Endothelial cell of umbilical vein (primary cell): ENCODE results near the gene MTERF1.
A peak's percentile ranks its signal among the peaks of the same experiment; 100 is the strongest.

Source experiments
- CTCF ChIP-seq, 2 donors: IDR thresholded peaks; 1 replicate in 1 of 2; 2 replicates in 1 of 2; pipeline ENCODE4 v1.5.1; 2011; ENCODE audit warnings: low read length in 2 of 2, mild to moderate bottlenecking in 2 of 2, moderate library complexity in 2 of 2, control low read depth in 1 of 2, inconsistent platforms in 1 of 2, low read depth in 1 of 2; ENCODE audit not compliant: insufficient read depth in 1 of 2; ENCODE audit errors: extremely low read depth in 1 of 2
- EZH2 ChIP-seq: IDR thresholded peaks from 2 replicates; pipeline ENCODE4 v1.6.1; 2012; ENCODE audit warnings: borderline replicate concordance, low read depth, mild to moderate bottlenecking, moderate library complexity, low read length, inconsistent platforms; ENCODE audit not compliant: severe bottlenecking
- FOS ChIP-seq: IDR thresholded peaks from 2 replicates; pipeline ENCODE4 v1.6.1; 2011; ENCODE audit warnings: mild to moderate bottlenecking, low read length, moderate library complexity, borderline replicate concordance; ENCODE audit not compliant: insufficient read depth
- GATA2 ChIP-seq: IDR thresholded peaks from 2 replicates; pipeline ENCODE4 v1.7.0; 2011; ENCODE audit warnings: low read depth, mild to moderate bottlenecking, moderate library complexity, mixed read lengths, low read length; ENCODE audit not compliant: insufficient read length, insufficient read depth
- JUN ChIP-seq: IDR thresholded peaks from 2 replicates; pipeline ENCODE4 v1.6.1; 2011; ENCODE audit warnings: borderline replicate concordance, low read depth; ENCODE audit not compliant: insufficient read length, insufficient read depth
- MYC ChIP-seq: IDR thresholded peaks from one replicate; pipeline ENCODE4 v1.6.1; 2011; ENCODE audit warnings: mild to moderate bottlenecking, low read depth, low read length
- POLR2A ChIP-seq: IDR thresholded peaks from 2 replicates; pipeline ENCODE4 v1.6.1; 2012; ENCODE audit warnings: low read depth, mild to moderate bottlenecking, control low read depth, low read length
- POLR2AphosphoS5 ChIP-seq: IDR thresholded peaks from 2 replicates; pipeline ENCODE4 v1.6.1; 2012; ENCODE audit warnings: low read depth, mild to moderate bottlenecking, control low read depth, low read length, moderate library complexity; ENCODE audit not compliant: insufficient read depth
- TF ChIP-seq, protein P1 (sequence below): IDR thresholded peaks from 2 replicates; pipeline ENCODE4 v1.6.1; 2011; ENCODE audit not compliant: insufficient read depth, insufficient read length

GRCh38 chr7:91852263-91852741, 28.2 kb downstream of the MTERF1 start:
- TF ChIP-seq EZH2 = no peak
- peak in 1 of 2 donors; percentile 29 for TF ChIP-seq CTCF (IDR thresholded peaks at IDR 0.05; ENCODE audit: extremely low read depth in 1 of 2, insufficient read depth in 1 of 2, low read depth in 1 of 2, low read length in 2 of 2)
- no peak for TF ChIP-seq POLR2AphosphoS5
- no peak for TF ChIP-seq POLR2A
- no peak for TF ChIP-seq MYC
- peak; percentile 36 for TF ChIP-seq FOS
- no peak for TF ChIP-seq JUN
- TF ChIP-seq, protein P1, sequence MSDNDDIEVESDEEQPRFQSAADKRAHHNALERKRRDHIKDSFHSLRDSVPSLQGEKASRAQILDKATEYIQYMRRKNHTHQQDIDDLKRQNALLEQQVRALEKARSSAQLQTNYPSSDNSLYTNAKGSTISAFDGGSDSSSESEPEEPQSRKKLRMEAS = no peak
- TF ChIP-seq GATA2 = peak; percentile 63
